B cell (primary cell): ENCODE results near the gene KRTAP10-9. TPM values are rescaled to one million over a fixed set of nuclear protein-coding genes. Genes with fewer than 3 reads are reported as not detected.
"Not testable (repeated sequence)": the region's sequence is repeated elsewhere in the genome, so short reads cannot be mapped to it uniquely, and the experiment has no call there.

Experiments used
- ATAC-seq: fragments of 200-7000 bp; cut with Tn5 transposase; one replicate; pipeline ENCODE4 v1.10.0; 2021; ENCODE audit warnings: low read depth, mild to moderate bottlenecking, moderate number of reproducible peaks, moderate library complexity
- CTCF ChIA-PET: fragments of 350-600 bp; sonication (Branson Sonifier 250); formaldehyde crosslinking; loops from one replicate; lab custom pipeline; 2021; ENCODE audit warnings: antibody characterized with exemption, inconsistent platforms; lab: Charles Lee
- POLR2A ChIA-PET: fragments of 350-600 bp; sonication (Branson Sonifier 250); formaldehyde crosslinking; loops from one replicate; lab custom pipeline; 2021; ENCODE audit warnings: antibody characterized with exemption; lab: Charles Lee
- DNase-seq: peaks from one replicate; pipeline ENCODE4 v3.0.0; 2013
- H2AFZ ChIP-seq: 2 replicates; pipeline ENCODE4 v1.6.1; 2012; ENCODE audit warnings: mild to moderate bottlenecking, low read depth, low read length; ENCODE audit not compliant: insufficient read depth, poor library complexity, severe bottlenecking
- H3K27ac ChIP-seq, 2 donors: 1 replicate in 1 of 2; 2 replicates in 1 of 2; pipeline ENCODE4 v1.5.1; 2012 to 2013; ENCODE audit warnings: low read length in 2 of 2, mild to moderate bottlenecking in 2 of 2, moderate library complexity in 1 of 2
- H3K27me3 ChIP-seq, 4 experiments: fragments of 200-600 bp in 1 of 4; sonication (generic) in 1 of 4; replicated peaks in 1 of 4; 1 replicate in 2 of 4; 2 replicates in 2 of 4; pipeline versions ENCODE4 v1.6.1 to v1.7.0; 2013 to 2016; ENCODE audit warnings: low read length in 3 of 4, mild to moderate bottlenecking in 2 of 4, mixed read lengths in 1 of 4, moderate library complexity in 1 of 4; ENCODE audit not compliant: insufficient read depth in 4 of 4, control insufficient read depth in 3 of 4; ENCODE audit errors: control extremely low read depth in 1 of 4
- H3K36me3 ChIP-seq, 2 experiments: replicated peaks in 1 of 2; 1 replicate in 1 of 2; 2 replicates in 1 of 2; pipeline versions ENCODE4 v1.6.1 to v1.7.1; 2013; ENCODE audit warnings: low read length in 1 of 2; ENCODE audit not compliant: insufficient read depth in 2 of 2, control insufficient read depth in 1 of 2; ENCODE audit errors: control extremely low read depth in 1 of 2, extremely low read depth in 1 of 2
- H3K4me1 ChIP-seq, 2 donors: fragments of 200-600 bp in 1 of 2; sonication (generic) in 1 of 2; 1 replicate in 1 of 2; 2 replicates in 1 of 2; pipeline versions ENCODE4 v1.5.1 to v1.6.1; 2013 to 2017; ENCODE audit warnings: low read length in 2 of 2; ENCODE audit not compliant: control insufficient read depth in 2 of 2, insufficient read depth in 2 of 2
- H3K4me2 ChIP-seq: replicated peaks from 2 replicates; pipeline ENCODE3; 2012; ENCODE audit warnings: mild to moderate bottlenecking, low read depth, low read length; ENCODE audit not compliant: poor library complexity, severe bottlenecking
- H3K4me3 ChIP-seq, 5 experiments: fragments of 200-600 bp in 1 of 5; sonication (generic) in 1 of 5; 1 replicate in 3 of 5; 2 replicates in 2 of 5; pipeline versions ENCODE4 v1.5.1 to v1.7.0; 2011 to 2016; ENCODE audit warnings: low read length in 4 of 5, mild to moderate bottlenecking in 4 of 5, low read depth in 2 of 5, control low read depth in 1 of 5, moderate library complexity in 1 of 5; ENCODE audit not compliant: insufficient read depth in 1 of 5; ENCODE audit errors: control extremely low read depth in 1 of 5, extremely low read depth in 1 of 5
- H3K79me2 ChIP-seq: fragments of 200-600 bp; sonication (generic); one replicate; pipeline ENCODE4 v1.6.0; 2016; ENCODE audit warnings: low read length; ENCODE audit not compliant: control insufficient read depth, insufficient read depth
- H3K9ac ChIP-seq: fragments of 200-600 bp; sonication (generic); 2 replicates; pipeline ENCODE4 v1.6.1; 2017; ENCODE audit warnings: mild to moderate bottlenecking, low read length, moderate library complexity
- H3K9me3 ChIP-seq, 3 donors: one replicate each; pipeline versions ENCODE4 v1.6.1 to v1.7.1; 2013; ENCODE audit warnings: low read length in 2 of 3; ENCODE audit not compliant: control insufficient read depth in 2 of 3, insufficient read depth in 1 of 3; ENCODE audit errors: control extremely low read depth in 1 of 3
- H4K20me1 ChIP-seq: 2 replicates; pipeline ENCODE4 v1.6.0; 2012; ENCODE audit warnings: mild to moderate bottlenecking, low read length; ENCODE audit not compliant: insufficient read depth, control insufficient read depth, poor library complexity, severe bottlenecking
- H3K27ac Mint-ChIP-seq: one replicate; pipeline ENCODE4 v1.8.0; 2021; ENCODE audit warnings: mixed read lengths
- H3K27me3 Mint-ChIP-seq: one replicate; pipeline ENCODE4 v1.8.0; 2021; ENCODE audit warnings: mixed read lengths
- H3K4me1 Mint-ChIP-seq: one replicate; pipeline ENCODE4 v1.8.0; 2021; ENCODE audit warnings: mixed read lengths
- H3K4me3 Mint-ChIP-seq: one replicate; pipeline ENCODE4 v1.8.0; 2021; ENCODE audit warnings: mixed read lengths
- H3K9me3 Mint-ChIP-seq: one replicate; pipeline ENCODE4 v1.8.0; 2022; ENCODE audit warnings: mixed read lengths; ENCODE audit not compliant: insufficient read depth
- CTCF ChIP-seq: fragments of 200-600 bp; IDR thresholded peaks from one replicate; pipeline ENCODE4 v1.8.0; 2022; ENCODE audit warnings: antibody characterized with exemption, mild to moderate bottlenecking
- EZH2 ChIP-seq: IDR thresholded peaks from 2 replicates; pipeline ENCODE4 v1.6.1; 2012; ENCODE audit warnings: borderline replicate concordance, low read depth, mild to moderate bottlenecking, moderate library complexity, low read length; ENCODE audit not compliant: insufficient read depth, poor library complexity, severe bottlenecking
- WGBS: methylation state at CpG from one replicate; pipeline ENCODE4 v1.1.5; 2013; ENCODE audit warnings: missing lambda C conversion rate; ENCODE audit not compliant: insufficient coverage; 5-methylcytosine and 5-hydroxymethylcytosine counted together
- intact Hi-C: fragments of 100-400 bp; cut with micrococcal nuclease; formaldehyde crosslinking; loops from one replicate; pipeline ENCODE4 v1.10.0; 2022
- polyA plus RNA-seq: library from polyadenylated mRNA; depleted of rRNA; stranded (reverse); fragments of >200 nt; gene quantifications from 2 replicates; pipeline ENCODE4 v1.2.3, GENCODE V29; 2012
- total RNA-seq, 2 donors: library from RNA; stranded (reverse); fragments of 120-200 nt in 1 of 2; gene quantifications; 1 replicate in 1 of 2; 2 replicates in 1 of 2; pipeline versions ENCODE4 v1.2.3 to v1.2.4, GENCODE V29; 2013 to 2022

The KRTAP10-9 gene
- total and polyA plus RNA-seq, 2 donors (not counting 1 experiment from before 2014, with no cell fraction given): not detected

- DNase-seq (no peak), ATAC-seq (no peak)
- H3K9ac ChIP-seq: no peak overlapping the region
- H3K9me3 ChIP-seq: peaks cover 3 to 29% (median 11%) of the 10 kb centered on the region in 3 donors
- H3K27ac ChIP-seq: no peak overlapping the region
- peaks cover 2% of the 10 kb centered on the region for H3K4me1 Mint-ChIP-seq
- WGBS: 36% methylated on average over 5 of the region's 11 CpGs
- intact Hi-C loops: no loop called here
- peaks cover 0 to 3% of the 10 kb centered on the region in 2 donors for H3K4me1 ChIP-seq
- no peaks in the 10 kb centered on the region for H4K20me1 ChIP-seq
- H3K27ac Mint-ChIP-seq: no peak overlapping the region
- H3K27me3 ChIP-seq: peaks cover 0 to 16% (median 0%) of the 10 kb centered on the region in 4 experiments
- peaks cover 37% of the 10 kb centered on the region for H3K27me3 Mint-ChIP-seq
- H3K79me2 ChIP-seq: no peaks in the 10 kb centered on the region
- H3K36me3 ChIP-seq: no peaks in the 10 kb centered on the region
- CTCF ChIA-PET: no interaction called here
- no peak overlapping the region for H3K4me2 ChIP-seq
- no peak overlapping the region for H2AFZ ChIP-seq
- TF ChIP-seq CTCF (no peak), EZH2 (no peak)
- H3K4me3 ChIP-seq: no peak overlapping the region
- H3K9me3 Mint-ChIP-seq: peaks cover 14% of the 10 kb centered on the region
- POLR2A ChIA-PET: no interaction called here
- H3K4me3 Mint-ChIP-seq: no peak overlapping the region
Observed at GRCh38 chr21:44658913-44659595, 32.2 kb downstream of the KRTAP10-9 start.

GRCh38 chr21:44661567-44661966, 34.7 kb downstream of the KRTAP10-9 start:
- H3K9me3 Mint-ChIP-seq, H3K4me3 Mint-ChIP-seq: not testable (repeated sequence)

More at GRCh38 chr21:44661567-44661966, 34.7 kb downstream of the KRTAP10-9 start:
- H3K9ac ChIP-seq, H3K4me1 ChIP-seq, H3K27ac Mint-ChIP-seq, H3K4me2 ChIP-seq, H3K79me2 ChIP-seq, H3K36me3 ChIP-seq, H3K27ac ChIP-seq, H4K20me1 ChIP-seq, H2AFZ ChIP-seq, CTCF ChIA-PET, POLR2A ChIA-PET, ATAC-seq, H3K4me3 ChIP-seq, DNase-seq, H3K4me1 Mint-ChIP-seq, intact Hi-C loops: not testable (repeated sequence)
- peaks cover 53% of the 10 kb centered on the region for H3K27me3 Mint-ChIP-seq
- WGBS: 83% methylated on average over 4 of the region's 7 CpGs
- H3K27me3 ChIP-seq: peaks cover 0 to 16% (median 0%) of the 10 kb centered on the region in 4 experiments
- H3K9me3 ChIP-seq: peaks cover 0 to 13% (median 6%) of the 10 kb centered on the region in 3 donors
